ENCODE data around the gene SLC15A4.

The SLC15A4 gene

DNA sequence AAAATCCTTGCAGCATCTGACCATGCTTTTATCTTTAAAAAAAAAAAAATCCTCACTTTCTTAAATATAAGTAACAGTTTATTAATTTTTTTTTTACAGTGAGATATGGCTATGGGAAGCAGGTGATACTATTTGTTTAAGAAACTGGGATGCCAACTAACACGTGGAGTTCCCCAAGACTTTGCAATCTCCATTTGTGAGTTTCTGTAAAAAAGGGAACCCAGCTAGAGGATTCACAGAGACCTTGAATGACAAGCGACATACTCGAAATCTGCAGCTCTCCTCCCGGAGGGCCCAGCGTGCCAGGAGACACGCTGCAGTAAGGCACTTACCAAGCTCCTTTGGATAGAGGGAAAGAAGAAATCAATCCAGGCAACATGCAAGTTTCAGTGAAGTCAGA lies 30.1 kb downstream of the SLC15A4 start:
- in situ Hi-C loops (cut with MboI; ENCODE audit: low pct_unique_long_range_greater_than_20kb, low sequenced_read_pairs, unreplicated experiment): no loop called here
- no peak for DNase-seq (ENCODE audit: low spot score)
- TF ChIP-seq, protein P1, sequence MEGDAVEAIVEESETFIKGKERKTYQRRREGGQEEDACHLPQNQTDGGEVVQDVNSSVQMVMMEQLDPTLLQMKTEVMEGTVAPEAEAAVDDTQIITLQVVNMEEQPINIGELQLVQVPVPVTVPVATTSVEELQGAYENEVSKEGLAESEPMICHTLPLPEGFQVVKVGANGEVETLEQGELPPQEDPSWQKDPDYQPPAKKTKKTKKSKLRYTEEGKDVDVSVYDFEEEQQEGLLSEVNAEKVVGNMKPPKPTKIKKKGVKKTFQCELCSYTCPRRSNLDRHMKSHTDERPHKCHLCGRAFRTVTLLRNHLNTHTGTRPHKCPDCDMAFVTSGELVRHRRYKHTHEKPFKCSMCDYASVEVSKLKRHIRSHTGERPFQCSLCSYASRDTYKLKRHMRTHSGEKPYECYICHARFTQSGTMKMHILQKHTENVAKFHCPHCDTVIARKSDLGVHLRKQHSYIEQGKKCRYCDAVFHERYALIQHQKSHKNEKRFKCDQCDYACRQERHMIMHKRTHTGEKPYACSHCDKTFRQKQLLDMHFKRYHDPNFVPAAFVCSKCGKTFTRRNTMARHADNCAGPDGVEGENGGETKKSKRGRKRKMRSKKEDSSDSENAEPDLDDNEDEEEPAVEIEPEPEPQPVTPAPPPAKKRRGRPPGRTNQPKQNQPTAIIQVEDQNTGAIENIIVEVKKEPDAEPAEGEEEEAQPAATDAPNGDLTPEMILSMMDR (IDR thresholded peaks at IDR 0.05; ENCODE audit: extremely low read depth, insufficient read depth, missing control alignments): no peak

DNA sequence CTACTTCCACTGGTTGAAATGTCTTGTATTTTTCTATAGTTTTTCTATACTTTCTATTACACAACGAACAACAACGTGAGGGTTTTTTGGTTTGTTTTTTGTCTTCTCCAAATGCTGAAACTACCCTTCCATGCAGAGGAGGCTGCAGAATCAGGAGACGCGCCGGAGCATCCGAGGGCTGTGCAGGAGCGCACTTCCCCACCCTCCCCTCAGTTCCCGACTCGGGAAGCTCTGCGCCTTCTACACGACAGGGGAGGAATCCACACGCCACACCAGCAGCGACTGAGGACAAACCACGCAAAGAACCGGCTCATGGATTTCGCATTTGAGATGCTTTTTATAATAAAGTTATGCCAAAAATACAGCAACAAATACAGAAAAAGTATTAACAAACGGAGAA lies 30.9 kb downstream of the SLC15A4 start:
- no peak for DNase-seq (ENCODE audit: low spot score)
- in situ Hi-C loops (cut with MboI; ENCODE audit: low pct_unique_long_range_greater_than_20kb, low sequenced_read_pairs, unreplicated experiment): no loop called here
- TF ChIP-seq, protein P1 (IDR thresholded peaks at IDR 0.05; ENCODE audit: extremely low read depth, insufficient read depth, missing control alignments): no peak

DNA sequence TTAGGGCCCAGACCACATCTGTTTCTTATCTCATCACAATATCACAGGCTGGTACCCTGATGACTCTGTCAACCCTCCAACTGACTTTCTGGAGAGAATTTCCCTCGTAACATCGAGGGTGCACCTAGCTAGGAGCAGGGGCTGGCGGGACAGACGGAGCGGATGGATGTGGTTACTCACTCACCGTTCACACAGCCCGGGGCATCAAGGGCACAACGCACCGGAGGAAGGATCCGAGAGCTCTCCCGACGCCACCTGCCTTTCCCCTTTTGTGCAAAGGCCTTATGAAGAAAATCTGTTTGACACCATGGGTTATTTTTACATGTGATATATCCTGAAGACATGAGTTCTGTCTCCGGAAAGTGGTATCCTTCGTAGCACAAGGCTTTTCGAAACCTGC lies 31.4 kb downstream of the SLC15A4 start:
- in situ Hi-C loops (cut with MboI; ENCODE audit: low pct_unique_long_range_greater_than_20kb, low sequenced_read_pairs, unreplicated experiment): no loop called here
- DNase-seq (ENCODE audit: low spot score): no peak
- TF ChIP-seq, protein P1 (IDR thresholded peaks at IDR 0.05; ENCODE audit: extremely low read depth, insufficient read depth, missing control alignments): no peak

DNA sequence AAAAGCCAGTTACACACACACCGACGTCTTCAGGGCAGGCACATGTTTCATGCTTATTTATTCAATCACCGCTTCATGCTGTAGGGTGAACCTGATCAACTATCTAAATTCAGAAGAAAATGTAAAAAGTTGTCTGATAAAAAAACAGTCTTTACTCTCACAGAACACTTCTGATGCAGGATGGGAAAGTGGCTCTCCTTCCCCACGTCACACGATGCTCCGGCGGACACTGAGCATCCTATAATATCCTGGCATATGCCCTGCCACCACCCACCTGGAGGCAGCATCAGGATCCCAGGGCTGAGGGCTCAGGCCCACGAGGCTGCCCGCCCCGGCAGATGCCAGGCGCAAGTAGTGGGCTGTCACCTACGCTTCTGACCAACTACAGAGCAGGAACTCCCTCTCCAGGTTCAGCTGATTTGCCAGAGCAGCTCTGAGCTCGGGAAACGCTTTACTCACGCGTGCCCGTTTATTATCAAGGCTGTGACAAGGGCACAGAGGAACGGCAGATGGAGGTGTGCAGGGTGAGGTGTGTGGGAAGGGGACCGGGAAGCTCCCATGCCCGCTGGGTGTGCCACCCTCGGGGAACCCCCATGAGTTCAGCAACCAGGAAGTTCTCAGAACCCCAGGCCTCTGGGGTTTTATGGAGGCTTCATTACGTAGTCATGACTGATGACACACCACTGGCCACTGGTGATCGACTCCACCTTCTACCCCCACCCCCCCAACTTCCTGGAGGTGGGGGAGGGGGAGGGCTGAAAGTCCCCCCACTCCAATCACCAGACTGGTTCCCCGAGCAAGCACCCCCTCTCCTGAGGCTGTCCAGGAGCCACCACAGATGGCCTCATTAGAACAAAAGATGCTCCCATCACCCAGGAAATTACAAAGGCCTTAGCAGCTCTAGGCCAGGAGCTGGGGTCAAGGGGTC lies 32.1 kb downstream of the SLC15A4 start:
- in situ Hi-C loops (cut with MboI; ENCODE audit: low pct_unique_long_range_greater_than_20kb, low sequenced_read_pairs, unreplicated experiment): no loop called here
- TF ChIP-seq, protein P1 (IDR thresholded peaks at IDR 0.05; ENCODE audit: extremely low read depth, insufficient read depth, missing control alignments): no peak
- DNase-seq (ENCODE audit: low spot score): no peak

DNA sequence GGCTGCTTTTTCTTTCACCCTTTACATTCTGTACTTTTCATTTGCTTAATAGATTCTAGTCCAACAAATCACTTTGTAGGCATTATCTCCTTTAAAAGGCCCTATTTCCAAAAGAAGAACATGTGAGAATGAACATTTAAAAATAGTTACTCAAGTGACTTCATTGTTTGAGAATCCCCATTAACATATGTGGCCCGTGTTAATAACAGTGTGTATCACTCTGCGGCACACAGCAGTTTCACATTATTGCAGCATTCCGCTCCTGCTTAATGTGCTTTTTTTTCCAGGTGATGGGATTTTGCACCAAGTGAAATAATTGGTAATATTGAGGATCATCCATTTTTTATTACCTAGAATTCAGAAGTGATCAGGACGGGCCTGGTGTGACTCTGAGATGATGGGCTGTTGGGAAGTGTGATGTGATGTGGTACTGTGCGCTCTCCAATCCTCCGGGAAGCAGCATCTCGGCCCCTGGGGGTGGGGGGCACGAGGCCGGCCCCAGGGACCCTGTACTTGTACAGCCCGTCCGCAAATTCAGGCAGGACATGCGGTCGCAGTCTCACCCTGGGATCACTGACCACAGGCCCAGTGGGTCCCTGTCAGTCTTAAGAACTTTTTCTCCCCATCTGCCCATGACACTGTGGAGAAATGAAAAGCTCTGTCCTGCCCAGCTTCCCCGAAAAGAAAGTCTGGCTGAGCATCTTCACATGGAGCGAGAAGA lies 32.9 kb downstream of the SLC15A4 start:
- no peak for DNase-seq (ENCODE audit: low spot score)
- TF ChIP-seq, protein P1 (IDR thresholded peaks at IDR 0.05; ENCODE audit: extremely low read depth, insufficient read depth, missing control alignments): no peak
- in situ Hi-C loops (cut with MboI; ENCODE audit: low pct_unique_long_range_greater_than_20kb, low sequenced_read_pairs, unreplicated experiment): no loop called here

DNA sequence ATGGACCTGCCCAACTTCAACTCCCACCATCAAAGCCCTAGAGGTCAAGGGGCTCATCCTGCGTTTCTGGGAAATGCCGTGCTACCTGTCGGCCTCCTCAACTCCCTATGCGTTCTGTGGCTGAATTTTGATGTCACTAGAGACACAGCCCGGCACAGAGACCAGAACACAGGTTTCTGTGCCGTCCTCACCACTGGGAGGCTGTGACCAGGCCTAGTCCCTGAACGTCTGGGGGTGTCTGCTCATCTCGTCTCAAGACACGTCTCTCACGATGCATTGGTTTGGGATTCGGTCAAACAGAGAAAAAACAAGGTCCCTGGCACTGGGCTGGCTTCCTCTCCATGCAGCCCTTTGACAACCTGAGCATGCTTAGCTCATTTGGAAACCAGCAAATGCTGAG lies 33.5 kb downstream of the SLC15A4 start:
- in situ Hi-C loops (cut with MboI; ENCODE audit: low pct_unique_long_range_greater_than_20kb, low sequenced_read_pairs, unreplicated experiment): no loop called here
- TF ChIP-seq, protein P1 (IDR thresholded peaks at IDR 0.05; ENCODE audit: extremely low read depth, insufficient read depth, missing control alignments): no peak
- DNase-seq (ENCODE audit: low spot score): peak; percentile 33

Data from GM13977 (cell line).